Cardiac fibroblast (primary cell): ENCODE measurements around the gene TPX2.
"Not testable (repeated sequence)": the region's sequence is repeated elsewhere in the genome, so short reads cannot be mapped to it uniquely, and the experiment has no call there.

Experiments
- DNase-seq, 2 donors: peaks; one replicate each; pipeline versions ENCODE4 v3.0.0 to v3.0.0-alpha.2; 2010; ENCODE audit warnings: low read depth in 2 of 2
- H3K4me3 ChIP-seq, 2 donors: replicated peaks in 1 of 2; 1 replicate in 1 of 2; 2 replicates in 1 of 2; pipeline ENCODE4 v1.5.1; 2011; ENCODE audit warnings: low read depth in 2 of 2, low read length in 2 of 2, mild to moderate bottlenecking in 2 of 2, moderate library complexity in 1 of 2
- TF ChIP-seq, protein P1 (sequence below): IDR thresholded peaks from one replicate; pipeline ENCODE4 v1.5.1; 2011; ENCODE audit warnings: low read depth, mild to moderate bottlenecking, low read length, inconsistent platforms

Gene TPX2

DNA sequence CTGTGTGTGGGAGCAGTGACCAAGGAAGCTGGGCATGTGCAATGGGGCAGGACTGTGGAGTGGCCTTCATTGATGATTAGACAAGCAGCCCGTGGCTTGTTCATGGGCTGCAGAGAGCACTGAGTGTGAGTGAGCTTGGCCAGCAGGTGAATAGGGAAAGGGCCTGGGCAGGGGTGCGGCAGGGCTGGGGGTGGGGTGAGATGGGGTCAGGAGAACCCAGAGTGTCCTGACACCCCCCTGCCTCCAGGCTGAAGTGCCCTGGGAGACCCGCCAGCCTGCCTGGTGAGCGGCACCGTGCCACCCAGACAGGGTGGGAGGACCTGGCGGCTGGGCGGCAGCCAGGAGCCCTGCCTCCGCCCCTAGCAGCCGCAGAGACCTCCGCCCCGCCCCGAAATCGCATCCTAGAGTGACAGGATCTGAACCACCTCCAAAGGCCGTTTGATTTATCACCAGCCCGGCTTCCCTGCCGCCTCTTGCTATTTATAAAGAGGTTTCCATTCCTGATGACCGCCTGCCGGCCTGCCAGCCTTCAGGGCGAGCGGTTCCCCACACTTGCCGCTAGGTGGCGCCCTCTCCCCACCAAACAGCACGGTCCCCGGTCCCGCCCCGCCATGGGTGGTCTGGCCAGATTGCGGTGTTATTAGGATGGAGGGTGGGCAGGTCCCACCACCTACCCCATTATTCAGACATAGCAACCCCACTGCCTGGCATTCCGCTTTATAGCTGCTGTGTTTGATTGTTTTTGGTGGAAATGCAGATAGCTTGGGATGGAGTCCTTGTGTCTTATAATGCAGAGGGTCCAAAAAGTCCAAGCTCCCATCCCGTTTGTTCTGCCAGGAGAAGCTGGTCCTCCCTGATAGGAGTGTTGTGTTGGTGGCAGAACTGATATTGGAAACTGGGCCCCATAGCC lies 83.6 kb downstream of the TPX2 start:
- TF ChIP-seq, protein P1, sequence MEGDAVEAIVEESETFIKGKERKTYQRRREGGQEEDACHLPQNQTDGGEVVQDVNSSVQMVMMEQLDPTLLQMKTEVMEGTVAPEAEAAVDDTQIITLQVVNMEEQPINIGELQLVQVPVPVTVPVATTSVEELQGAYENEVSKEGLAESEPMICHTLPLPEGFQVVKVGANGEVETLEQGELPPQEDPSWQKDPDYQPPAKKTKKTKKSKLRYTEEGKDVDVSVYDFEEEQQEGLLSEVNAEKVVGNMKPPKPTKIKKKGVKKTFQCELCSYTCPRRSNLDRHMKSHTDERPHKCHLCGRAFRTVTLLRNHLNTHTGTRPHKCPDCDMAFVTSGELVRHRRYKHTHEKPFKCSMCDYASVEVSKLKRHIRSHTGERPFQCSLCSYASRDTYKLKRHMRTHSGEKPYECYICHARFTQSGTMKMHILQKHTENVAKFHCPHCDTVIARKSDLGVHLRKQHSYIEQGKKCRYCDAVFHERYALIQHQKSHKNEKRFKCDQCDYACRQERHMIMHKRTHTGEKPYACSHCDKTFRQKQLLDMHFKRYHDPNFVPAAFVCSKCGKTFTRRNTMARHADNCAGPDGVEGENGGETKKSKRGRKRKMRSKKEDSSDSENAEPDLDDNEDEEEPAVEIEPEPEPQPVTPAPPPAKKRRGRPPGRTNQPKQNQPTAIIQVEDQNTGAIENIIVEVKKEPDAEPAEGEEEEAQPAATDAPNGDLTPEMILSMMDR = peak; percentile 96
- peak; percentile 66 to 68 for DNase-seq
- H3K4me3 ChIP-seq = no peak overlapping the region

DNA sequence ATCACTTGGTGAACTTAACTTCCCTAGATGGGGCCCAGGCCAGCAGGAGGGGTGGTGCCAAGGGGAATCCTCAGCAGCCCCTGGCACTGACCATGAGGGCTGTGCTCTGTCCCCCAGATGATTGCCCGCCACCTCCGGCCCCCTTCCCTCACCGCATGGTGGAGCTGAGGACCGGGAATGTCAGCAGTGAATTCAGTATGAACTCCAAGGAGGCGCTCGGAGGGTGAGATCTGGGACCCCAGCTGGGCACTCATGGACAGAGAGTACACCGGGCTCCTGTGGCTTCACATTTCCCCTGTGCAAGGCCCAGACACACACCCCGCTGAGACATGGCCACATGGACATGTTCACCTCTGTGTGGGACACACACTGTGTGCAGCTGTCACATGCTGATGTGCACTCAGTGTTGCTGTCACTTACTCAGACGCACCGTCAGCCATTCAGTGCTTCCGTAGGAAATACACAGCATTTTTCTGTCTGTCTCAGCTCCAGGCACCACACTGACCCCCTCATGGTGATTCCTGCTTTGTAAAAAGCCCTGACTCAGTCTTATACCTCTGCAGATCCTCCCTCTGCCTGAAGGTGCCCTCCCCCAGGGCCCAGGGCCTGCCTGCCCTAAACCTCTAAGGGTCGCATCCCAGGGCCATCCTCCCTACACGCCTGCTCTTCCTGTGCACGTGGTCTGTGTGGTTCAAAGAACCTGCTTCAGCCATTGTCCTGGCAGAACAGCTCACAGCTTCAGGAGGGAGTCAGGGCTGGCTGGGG lies 84.5 kb downstream of the TPX2 start:
- DNase-seq = peak in 1 of 2 donors; percentile 54
- TF ChIP-seq, protein P1 = peak; percentile 18

DNA sequence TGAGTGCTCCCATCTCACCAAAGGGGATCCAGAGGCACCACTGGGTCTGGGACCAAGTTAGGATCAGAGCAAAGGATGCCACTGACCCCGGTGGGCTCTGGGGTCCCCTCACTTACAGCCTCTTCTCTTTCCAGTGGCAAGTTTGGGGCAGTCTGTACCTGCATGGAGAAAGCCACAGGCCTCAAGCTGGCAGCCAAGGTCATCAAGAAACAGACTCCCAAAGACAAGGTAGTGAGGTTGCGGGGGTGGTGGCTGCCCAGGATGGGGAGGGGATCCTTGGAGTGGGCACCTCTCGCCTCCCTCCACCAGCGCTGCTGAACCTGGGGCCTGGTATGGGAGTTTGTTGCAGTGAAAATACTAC lies 85.0 kb downstream of the TPX2 start:
- H3K4me3 ChIP-seq = no peak overlapping the region
- no peak for DNase-seq
- TF ChIP-seq, protein P1 = no peak

More for the DNA sequence above, 84.5 kb downstream of the TPX2 start:
- H3K4me3 ChIP-seq = no peak overlapping the region

DNA sequence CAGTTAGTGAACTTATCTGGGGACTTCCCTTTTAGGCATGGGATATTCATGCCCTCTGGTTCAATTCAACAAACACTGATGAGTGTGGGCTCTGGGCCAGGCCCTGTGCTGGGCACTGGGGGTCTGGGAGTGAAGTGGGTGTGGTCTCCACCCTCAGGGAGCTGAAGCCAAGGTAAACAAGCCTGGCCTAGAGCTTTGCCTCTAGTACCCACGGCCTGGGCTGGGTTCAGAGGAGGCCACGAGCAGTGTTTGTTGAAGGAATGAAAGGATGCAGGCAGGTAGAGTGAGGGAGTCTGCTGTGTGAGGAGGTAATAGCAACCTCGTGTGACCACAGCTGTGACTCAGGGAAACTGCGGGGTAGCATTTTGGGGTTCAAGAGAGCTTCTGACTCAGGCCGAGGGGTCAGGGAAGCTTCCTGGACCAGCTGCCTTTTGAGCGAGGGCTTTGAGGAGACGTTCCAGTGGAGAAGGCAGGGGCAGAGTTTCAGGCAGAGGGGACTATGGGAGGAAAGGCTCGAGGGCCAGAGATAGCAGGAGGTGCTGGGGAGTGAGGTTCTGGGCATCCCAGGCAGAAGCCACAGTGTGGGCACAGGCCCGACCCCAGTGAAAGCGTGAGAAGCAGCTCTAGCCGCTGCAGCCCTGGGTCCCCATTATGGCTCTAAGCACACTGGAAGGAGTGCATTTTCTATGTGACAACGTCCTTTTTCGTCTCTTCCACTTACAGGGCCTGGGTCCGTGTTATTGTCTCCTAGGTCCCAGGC lies 85.6 kb downstream of the TPX2 start:
- TF ChIP-seq, protein P1 = no peak
- DNase-seq = no peak

DNA sequence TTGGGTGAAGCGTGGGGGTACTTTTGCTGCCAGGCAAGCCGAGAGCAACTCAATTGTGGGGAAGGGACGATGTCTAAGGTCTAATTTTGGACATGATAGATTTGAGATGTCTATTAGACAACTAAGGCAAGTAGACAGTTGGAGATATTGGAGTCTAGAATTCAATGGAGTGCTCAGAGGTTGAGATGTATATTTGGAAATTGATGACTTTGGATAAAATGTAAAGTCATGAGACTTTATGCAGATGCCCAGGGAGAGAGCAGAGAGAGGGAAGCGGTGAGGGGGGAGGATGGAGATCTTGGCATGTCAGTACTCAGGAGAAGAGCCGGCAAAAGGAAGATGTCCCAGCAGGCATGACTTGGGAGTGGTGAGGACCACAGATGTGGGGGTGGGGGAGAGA lies 87.0 kb downstream of the TPX2 start:
- DNase-seq = no peak
- TF ChIP-seq, protein P1 = no peak
- no peak overlapping the region for H3K4me3 ChIP-seq

More for the DNA sequence above, 85.6 kb downstream of the TPX2 start:
- H3K4me3 ChIP-seq = no peak overlapping the region

DNA sequence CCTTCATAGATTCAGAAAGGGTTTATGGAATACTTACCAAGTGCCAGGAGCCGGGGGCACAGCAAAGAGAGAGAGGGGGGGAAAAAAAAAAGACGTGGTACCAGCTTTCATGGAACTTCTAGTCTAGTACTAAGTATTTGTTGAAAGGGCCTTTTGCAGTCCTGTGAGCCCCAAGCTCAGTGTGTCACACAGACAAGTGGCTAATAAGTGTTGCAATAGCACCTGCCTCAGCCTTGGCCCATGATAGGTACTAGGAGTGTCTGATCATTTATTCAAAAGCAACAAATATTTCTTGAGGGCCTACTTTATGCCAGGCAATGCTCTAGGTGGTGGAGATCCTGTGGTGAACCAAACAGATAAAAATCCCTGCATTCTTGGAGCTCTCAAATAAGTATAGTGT lies 88.0 kb downstream of the TPX2 start:
- TF ChIP-seq, protein P1 = no peak
- H3K4me3 ChIP-seq = no peak overlapping the region
- no peak for DNase-seq

DNA sequence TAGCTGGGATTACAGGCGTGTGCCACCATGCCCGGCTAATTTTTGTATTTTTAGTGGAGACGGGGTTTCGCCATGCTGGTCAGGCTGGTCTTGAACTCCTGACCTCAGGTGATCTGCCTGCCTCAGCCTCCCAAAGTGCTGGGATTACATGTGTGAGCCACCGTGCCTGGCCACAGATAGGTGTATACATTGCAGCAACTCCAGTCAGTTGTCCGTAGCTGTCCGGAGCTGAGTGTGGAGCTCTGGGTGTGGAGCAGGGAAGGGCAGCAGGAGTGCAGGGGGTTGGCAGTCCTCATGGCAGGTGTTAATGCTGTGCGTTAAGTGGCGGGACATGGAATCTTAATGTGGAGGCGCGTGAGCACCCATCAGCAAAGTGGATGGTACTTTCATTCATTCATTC lies 88.9 kb downstream of the TPX2 start:
- H3K4me3 ChIP-seq, DNase-seq: not testable (repeated sequence)
